Activated T-helper 2 cell treated with anti-CD3 and anti-CD28 coated beads, Interferon-gamma antibody, Interleukin-2, Interleukin-4, amounts not matched to agents 10 μg/mL and 5 μg/mL and 100 μg/mL, durations not matched to agents 14 hours and 24 hours and 36 hours (primary cell): ENCODE data around the gene NLGN4X. TPM values are rescaled to one million over a fixed set of nuclear protein-coding genes. Genes with fewer than 3 reads are reported as not detected.
"Not testable (repeated sequence)": the region's sequence is repeated elsewhere in the genome, so short reads cannot be mapped to it uniquely, and the experiment has no call there.

ENCODE experiments used
- DNase-seq: peaks from one replicate; pipeline ENCODE4 v3.0.0; 2021; ENCODE audit warnings: low spot score
- H3K27ac Mint-ChIP-seq: one replicate; pipeline ENCODE4 v1.8.0; 2021; ENCODE audit warnings: mixed read lengths
- H3K27me3 Mint-ChIP-seq: one replicate; pipeline ENCODE4 v1.8.0; 2021; ENCODE audit warnings: low read depth, mixed read lengths
- H3K36me3 Mint-ChIP-seq: one replicate; pipeline ENCODE4 v1.8.0; 2021; ENCODE audit warnings: low read depth, mixed read lengths
- H3K4me1 Mint-ChIP-seq: one replicate; pipeline ENCODE4 v1.8.0; 2021; ENCODE audit warnings: low read depth, mixed read lengths
- H3K4me3 Mint-ChIP-seq: one replicate; pipeline ENCODE4 v1.8.0; 2021; ENCODE audit warnings: low read depth, mild to moderate bottlenecking, moderate library complexity, mixed read lengths
- H3K9me3 Mint-ChIP-seq: one replicate; pipeline ENCODE4 v1.8.0; 2021; ENCODE audit warnings: mixed read lengths
- intact Hi-C: fragments of 100-400 bp; cut with micrococcal nuclease; formaldehyde crosslinking; loops from one replicate; pipeline ENCODE4 v1.15.1; 2023
- total RNA-seq: library from RNA; stranded (reverse); gene quantifications from 2 replicates; pipeline ENCODE4 v1.2.3, GENCODE V29; 2022

The NLGN4X gene
- total RNA-seq, 1 donor from 2014 or later, result 0.09 TPM

DNA sequence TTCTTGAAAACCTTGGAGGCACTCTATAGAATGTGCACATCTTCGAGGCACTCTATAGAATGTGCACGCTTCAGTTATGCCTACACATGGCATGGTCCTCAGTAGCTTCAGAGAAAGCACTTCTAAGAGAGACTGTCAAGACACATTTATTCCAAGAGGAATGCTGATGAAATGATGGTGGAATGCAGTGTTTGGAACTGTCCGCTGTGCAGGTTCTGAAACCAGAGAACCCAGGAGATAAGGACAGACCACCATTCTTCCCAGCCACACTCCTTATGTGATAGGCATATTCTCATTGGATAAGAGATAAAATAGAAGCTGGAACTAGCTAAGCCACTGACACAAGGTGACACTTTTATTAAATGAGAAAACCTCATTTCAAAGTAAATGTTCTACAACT lies 263.3 kb downstream of the NLGN4X start:
- Mint-ChIP-seq H3K36me3 (no peaks in the 10 kb centered on the region), H3K4me3 (no peak overlapping the region), H3K4me1 (no peaks in the 10 kb centered on the region), H3K9me3 (no peaks in the 10 kb centered on the region), H3K27ac (no peak overlapping the region), H3K27me3 (no peaks in the 10 kb centered on the region)
- no peak for DNase-seq
- intact Hi-C loops, result no loop called here

DNA sequence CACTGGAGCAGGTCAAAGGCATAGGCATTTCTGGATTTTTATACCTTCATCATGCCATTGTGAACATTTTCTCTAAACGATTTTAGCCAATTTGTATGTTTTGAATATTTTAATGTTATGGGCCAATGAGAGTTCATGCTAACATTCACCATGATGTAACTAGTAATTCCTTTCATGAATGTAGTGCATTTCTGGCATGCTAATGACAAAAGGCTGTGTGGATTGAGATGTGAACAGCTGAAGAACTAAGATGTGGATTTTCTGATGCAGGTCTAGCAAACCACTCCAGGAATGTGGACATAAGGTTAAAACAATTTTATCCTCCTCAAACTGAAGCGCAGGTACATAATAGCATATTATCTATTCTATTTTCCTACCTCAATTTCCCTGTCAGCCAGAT lies 269.4 kb downstream of the NLGN4X start:
- no peak for DNase-seq
- Mint-ChIP-seq H3K27ac (no peak overlapping the region), H3K4me3 (no peak overlapping the region), H3K36me3 (no peaks in the 10 kb centered on the region), H3K27me3 (no peaks in the 10 kb centered on the region), H3K9me3 (no peaks in the 10 kb centered on the region), H3K4me1 (no peaks in the 10 kb centered on the region)
- intact Hi-C loops, result no loop called here

DNA sequence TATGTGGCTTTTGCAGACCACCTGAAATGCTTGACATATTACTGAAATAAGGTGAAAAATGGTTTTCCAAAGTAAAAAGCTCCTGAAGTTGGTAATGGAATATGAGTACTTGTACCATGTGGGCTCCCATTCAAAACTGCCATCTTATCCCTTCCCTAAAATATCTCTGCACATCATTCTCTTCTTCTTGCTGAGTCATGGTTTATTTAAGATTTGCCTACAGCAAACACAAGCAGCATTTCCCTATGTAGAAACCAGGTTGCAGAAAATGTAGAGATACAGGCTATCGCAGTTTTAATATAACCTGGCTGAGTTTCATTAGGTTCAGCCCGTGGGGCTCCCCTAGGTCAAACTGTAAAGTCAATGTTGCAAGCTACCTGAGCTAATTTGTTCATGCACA lies 270.1 kb downstream of the NLGN4X start:
- H3K36me3 Mint-ChIP-seq, result no peaks in the 10 kb centered on the region
- no peaks in the 10 kb centered on the region for H3K27me3 Mint-ChIP-seq
- no peaks in the 10 kb centered on the region for H3K9me3 Mint-ChIP-seq
- H3K4me1 Mint-ChIP-seq, result no peaks in the 10 kb centered on the region
- H3K4me3 Mint-ChIP-seq, result no peak overlapping the region
- H3K27ac Mint-ChIP-seq, result no peak overlapping the region
- intact Hi-C loops, result no loop called here
- DNase-seq, result no peak

DNA sequence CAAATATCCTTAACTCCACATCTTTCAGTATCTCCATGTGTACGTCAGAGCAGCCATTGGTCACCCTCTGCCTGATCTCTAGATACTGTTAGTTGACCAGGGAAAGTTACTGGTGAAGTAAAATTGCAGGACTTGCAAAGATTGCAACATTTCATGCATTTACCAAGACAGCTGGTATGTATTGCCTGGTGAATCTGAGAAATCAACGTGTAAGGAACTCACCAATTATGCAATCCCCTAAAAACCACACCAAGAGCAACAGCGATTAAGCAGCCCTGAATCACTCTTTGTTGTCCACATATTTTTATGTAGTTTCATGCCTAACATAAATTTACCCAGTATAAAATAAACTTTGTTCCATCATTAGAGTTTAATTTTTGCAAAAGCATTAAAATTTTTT lies 271.2 kb downstream of the NLGN4X start:
- H3K27me3 Mint-ChIP-seq, result no peaks in the 10 kb centered on the region
- H3K9me3 Mint-ChIP-seq, result no peaks in the 10 kb centered on the region
- H3K4me1 Mint-ChIP-seq, result no peaks in the 10 kb centered on the region
- intact Hi-C loops, result no loop called here
- no peaks in the 10 kb centered on the region for H3K36me3 Mint-ChIP-seq
- no peak for DNase-seq
- H3K27ac Mint-ChIP-seq, result no peak overlapping the region
- no peak overlapping the region for H3K4me3 Mint-ChIP-seq

DNA sequence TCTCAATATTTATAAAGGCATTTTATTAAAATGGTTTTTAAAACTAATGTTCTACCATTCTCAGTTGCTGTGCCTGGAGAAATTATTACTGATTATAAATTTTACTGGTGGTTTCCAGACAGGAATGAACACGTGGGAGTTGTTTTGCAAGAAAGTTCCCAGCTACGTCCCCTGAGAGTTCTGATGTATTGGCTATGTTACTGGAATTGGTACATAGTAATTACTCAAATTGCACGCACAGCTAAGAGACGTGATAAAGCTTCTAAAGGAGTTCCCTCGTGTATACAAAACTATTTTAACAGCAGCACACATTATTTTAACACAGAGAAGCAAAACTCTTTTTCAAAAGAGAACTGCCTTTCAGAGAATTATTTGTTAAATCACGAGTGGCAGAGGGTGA lies 292.2 kb downstream of the NLGN4X start:
- Mint-ChIP-seq H3K4me3 (no peak overlapping the region), H3K36me3 (no peaks in the 10 kb centered on the region), H3K27me3 (no peaks in the 10 kb centered on the region), H3K4me1 (no peaks in the 10 kb centered on the region), H3K9me3 (no peaks in the 10 kb centered on the region), H3K27ac (no peak overlapping the region)
- intact Hi-C loops, result no loop called here
- DNase-seq, result no peak

DNA sequence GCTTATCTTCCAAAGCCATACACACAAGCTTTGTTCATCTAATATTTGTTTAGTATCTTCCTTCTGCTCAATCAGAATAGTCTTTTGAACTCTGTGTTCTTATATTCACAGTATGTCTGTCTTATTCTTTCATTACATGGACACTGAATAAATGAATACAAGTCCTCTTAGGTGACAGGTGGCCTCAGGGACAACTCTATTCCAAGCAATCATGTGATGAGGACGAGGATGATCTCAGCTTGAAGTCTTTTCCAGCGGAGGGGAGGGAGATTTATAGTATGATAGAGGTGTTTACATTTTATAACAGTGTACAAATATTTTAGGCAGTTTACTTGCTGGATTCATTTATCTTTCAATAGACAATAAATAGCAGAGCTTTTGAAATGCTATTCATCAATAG lies 300.4 kb downstream of the NLGN4X start:
- H3K27ac Mint-ChIP-seq, result no peak overlapping the region
- H3K36me3 Mint-ChIP-seq, result no peaks in the 10 kb centered on the region
- H3K4me3 Mint-ChIP-seq, result no peak overlapping the region
- DNase-seq, result no peak
- H3K9me3 Mint-ChIP-seq, result no peaks in the 10 kb centered on the region
- intact Hi-C loops, result no loop called here
- no peaks in the 10 kb centered on the region for H3K27me3 Mint-ChIP-seq
- H3K4me1 Mint-ChIP-seq, result no peaks in the 10 kb centered on the region

DNA sequence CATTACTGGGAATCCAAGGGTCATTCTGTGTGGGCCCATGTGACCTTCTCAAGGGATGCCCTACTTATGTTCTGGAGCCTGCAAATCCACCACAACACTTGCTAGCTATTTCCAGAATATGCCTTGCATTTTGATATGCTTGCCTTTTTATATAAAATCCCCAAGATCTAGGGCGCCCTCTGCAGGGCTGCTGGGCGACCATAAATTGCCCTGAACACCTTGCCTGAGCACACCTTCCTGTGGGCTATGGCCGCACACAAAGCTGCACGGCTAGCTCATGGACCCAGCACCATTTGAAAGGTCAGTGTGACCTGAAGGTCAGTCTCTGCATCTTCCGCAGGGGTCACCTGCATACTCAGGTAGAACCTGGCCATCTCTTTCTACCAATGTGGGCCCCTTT lies 311.7 kb downstream of the NLGN4X start:
- no peak overlapping the region for H3K27ac Mint-ChIP-seq
- no peak for DNase-seq
- H3K4me3 Mint-ChIP-seq, result no peak overlapping the region
- H3K36me3 Mint-ChIP-seq, result no peaks in the 10 kb centered on the region
- no peaks in the 10 kb centered on the region for H3K27me3 Mint-ChIP-seq
- H3K4me1 Mint-ChIP-seq, result no peaks in the 10 kb centered on the region
- intact Hi-C loops, result no loop called here
- no peaks in the 10 kb centered on the region for H3K9me3 Mint-ChIP-seq

DNA sequence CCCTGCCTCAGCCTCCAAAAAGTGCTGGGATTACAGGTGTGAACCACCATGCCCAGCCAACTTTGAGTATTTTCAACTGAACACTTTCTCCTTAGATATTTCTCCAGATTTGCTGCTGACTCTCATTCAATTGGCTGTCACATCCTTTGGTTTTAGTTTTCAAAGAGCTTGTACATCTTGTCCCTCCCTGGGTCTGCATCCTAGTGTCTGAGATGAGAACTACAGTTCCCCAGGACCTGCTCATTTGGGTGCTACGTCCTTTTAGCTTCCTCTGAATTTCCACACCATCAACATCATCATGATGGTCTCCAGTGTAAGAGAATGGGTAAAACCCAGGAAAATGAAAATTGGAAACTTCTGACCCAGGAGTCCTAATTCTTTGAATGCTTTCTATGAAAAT lies 312.9 kb downstream of the NLGN4X start:
- intact Hi-C loops, result no loop called here
- H3K27me3 Mint-ChIP-seq, result no peaks in the 10 kb centered on the region
- H3K4me1 Mint-ChIP-seq, result no peaks in the 10 kb centered on the region

DNA sequence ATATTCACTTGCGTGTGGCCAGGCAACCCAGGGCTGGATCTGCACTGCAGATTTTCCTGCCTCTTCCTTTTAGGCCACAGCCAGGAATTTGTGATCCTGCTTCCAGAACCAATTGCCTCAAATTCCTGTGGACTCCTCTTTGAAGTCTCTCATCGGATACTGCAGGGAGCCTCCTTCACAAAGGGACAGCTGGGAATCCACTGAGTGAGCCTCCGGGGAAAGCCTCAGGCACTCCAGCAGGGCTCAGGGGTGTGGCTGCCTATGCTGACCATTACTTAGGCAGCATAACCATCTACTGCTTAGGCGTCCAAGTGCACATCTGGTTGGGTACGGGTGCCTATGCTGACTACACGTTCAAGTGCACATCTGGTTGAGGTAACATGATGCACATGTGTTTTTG lies 321.5 kb downstream of the NLGN4X start:
- no peak for DNase-seq
- Mint-ChIP-seq H3K27ac (no peak overlapping the region), H3K36me3 (no peaks in the 10 kb centered on the region), H3K9me3 (no peaks in the 10 kb centered on the region), H3K4me3 (no peak overlapping the region), H3K27me3 (no peaks in the 10 kb centered on the region), H3K4me1 (no peaks in the 10 kb centered on the region)
- intact Hi-C loops, result no loop called here

More for the DNA sequence above, 312.9 kb downstream of the NLGN4X start:
- no peak overlapping the region for H3K4me3 Mint-ChIP-seq
- DNase-seq, result no peak
- no peak overlapping the region for H3K27ac Mint-ChIP-seq
- H3K36me3 Mint-ChIP-seq, result no peaks in the 10 kb centered on the region
- H3K9me3 Mint-ChIP-seq, result no peaks in the 10 kb centered on the region

DNA sequence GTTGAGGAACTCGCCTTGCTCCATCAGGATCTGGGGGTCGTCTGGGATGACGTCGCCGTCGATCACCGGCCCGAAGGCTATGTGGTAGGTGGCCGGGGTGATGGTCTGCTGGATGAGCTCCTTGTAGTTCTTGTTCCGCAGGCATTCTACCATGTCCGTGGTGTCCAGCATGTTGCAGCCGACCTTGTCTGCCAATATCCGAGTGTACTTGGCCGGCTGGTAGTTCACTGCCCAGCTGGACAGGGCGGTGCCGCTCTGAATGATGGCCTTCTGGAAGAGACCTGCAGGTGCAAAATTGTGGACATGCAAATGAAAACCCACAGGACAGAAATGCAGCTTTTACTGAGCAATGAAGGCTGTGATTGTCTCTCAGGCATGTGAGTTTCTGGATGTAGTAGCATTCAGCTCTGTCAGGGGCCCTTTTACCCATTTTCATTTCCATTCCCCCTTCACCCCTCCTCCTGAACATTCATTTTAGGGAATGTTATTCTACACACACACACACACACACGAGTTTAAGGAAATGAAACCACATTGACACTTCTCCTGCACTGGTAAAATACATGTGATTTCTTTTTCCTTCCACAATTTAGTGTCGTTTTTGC lies 325.0 kb downstream of the NLGN4X start:
- H3K36me3 Mint-ChIP-seq, H3K9me3 Mint-ChIP-seq, H3K4me1 Mint-ChIP-seq, DNase-seq, H3K27ac Mint-ChIP-seq, H3K4me3 Mint-ChIP-seq, intact Hi-C loops, H3K27me3 Mint-ChIP-seq: not testable (repeated sequence)

DNA sequence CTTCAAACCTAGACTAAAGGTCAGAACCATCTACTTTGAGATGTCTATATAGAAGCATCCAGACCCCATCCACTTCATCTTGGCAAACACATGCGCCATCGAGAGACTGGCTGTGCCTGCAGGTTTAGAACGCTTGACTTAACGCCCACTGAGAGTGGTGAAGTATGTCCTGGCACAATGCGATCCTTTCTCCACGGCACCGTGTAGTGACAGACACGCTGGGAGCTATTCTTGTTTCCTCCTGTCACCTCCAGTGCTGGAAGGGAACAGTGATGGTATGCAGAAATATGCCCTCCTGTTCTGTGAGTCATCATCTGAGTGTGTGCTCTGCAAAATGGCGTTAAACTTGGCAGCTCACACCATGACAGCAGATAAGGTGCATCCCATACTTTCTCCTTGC lies 330.2 kb downstream of the NLGN4X start:
- DNase-seq, result no peak

DNA sequence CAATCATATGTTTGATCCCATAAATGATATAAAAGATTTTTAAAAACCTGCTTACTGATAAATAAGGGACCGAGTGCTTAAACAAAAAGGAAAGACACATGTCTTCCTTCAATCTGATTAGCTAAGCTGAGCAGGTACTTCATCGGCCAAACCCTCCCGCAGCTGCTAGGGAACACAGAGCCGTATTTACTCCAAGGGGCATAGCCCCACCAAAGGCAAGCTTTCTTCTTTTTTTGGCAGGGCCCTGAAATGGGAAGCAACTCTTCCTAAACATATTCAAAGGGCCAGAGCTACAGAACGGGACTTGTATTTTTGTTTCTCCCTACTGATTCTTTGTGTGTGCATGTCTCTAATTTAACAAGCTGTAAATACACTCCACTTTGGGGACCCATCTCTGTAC lies 337.3 kb downstream of the NLGN4X start:
- no peaks in the 10 kb centered on the region for H3K36me3 Mint-ChIP-seq
- H3K27me3 Mint-ChIP-seq, result no peaks in the 10 kb centered on the region
- H3K4me1 Mint-ChIP-seq, result no peaks in the 10 kb centered on the region
- H3K9me3 Mint-ChIP-seq, result no peaks in the 10 kb centered on the region
- H3K27ac Mint-ChIP-seq, result no peak overlapping the region
- H3K4me3 Mint-ChIP-seq, result no peak overlapping the region
- DNase-seq, result no peak
- intact Hi-C loops, result no loop called here

More for the DNA sequence above, 330.2 kb downstream of the NLGN4X start:
- no peaks in the 10 kb centered on the region for H3K27me3 Mint-ChIP-seq
- H3K4me1 Mint-ChIP-seq, result no peaks in the 10 kb centered on the region
- H3K27ac Mint-ChIP-seq, result no peak overlapping the region
- no peaks in the 10 kb centered on the region for H3K36me3 Mint-ChIP-seq
- no peak overlapping the region for H3K4me3 Mint-ChIP-seq
- no peaks in the 10 kb centered on the region for H3K9me3 Mint-ChIP-seq
- intact Hi-C loops, result no loop called here

DNA sequence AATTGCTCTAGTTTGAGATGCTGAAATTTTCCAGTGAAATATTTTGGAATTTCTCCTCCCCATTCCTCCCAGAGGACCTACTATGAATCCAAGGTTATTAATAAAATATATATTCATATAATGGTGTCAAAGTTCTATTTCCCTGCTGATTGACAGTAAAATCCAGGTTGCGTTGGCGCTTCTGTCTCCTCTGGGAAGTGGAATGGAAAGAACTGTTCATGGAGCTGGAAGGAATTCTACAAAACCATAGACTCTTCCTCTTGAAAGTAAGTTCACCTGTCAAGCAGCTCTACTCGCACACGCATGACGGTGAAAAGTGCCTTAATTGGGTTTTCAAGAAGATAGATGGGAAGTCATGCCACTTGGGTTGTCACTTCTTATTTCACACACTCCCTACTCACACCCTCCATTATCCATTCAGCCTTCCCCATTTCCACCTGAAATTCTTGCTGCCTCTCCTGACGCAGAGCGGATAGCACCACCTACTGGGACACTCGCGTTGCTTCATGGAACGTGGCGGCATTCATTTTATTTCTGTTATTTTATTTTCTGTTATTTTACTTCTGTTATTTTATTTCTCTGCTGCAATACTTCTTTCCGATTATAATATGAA lies 351.6 kb downstream of the NLGN4X start:
- no peak overlapping the region for H3K27ac Mint-ChIP-seq
- H3K9me3 Mint-ChIP-seq, result no peaks in the 10 kb centered on the region
- no peaks in the 10 kb centered on the region for H3K36me3 Mint-ChIP-seq
- no peaks in the 10 kb centered on the region for H3K4me1 Mint-ChIP-seq
- H3K4me3 Mint-ChIP-seq, result no peak overlapping the region
- DNase-seq, result no peak
- H3K27me3 Mint-ChIP-seq, result no peaks in the 10 kb centered on the region
- intact Hi-C loops, result no loop called here

DNA sequence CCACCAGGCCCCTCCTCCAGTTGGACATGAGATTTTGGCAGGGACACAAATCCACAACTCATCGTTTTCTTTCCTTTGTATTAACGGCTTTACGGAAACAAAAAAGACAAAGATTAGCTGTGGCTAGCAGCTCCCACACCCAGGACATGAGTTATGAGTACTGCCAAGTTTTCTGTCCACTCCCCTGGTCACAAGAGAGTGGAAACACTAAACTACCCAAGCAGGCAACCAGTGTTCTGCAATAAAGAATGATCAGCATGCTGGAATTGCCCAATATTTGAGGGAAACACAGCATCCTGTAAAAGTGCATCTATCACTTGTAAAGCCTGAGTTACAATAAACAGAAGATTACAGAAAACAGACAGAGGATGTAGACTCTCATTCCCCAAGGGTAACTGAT lies 358.4 kb downstream of the NLGN4X start:
- no peak overlapping the region for H3K27ac Mint-ChIP-seq
- no peaks in the 10 kb centered on the region for H3K4me1 Mint-ChIP-seq
- intact Hi-C loops, result no loop called here
- no peaks in the 10 kb centered on the region for H3K36me3 Mint-ChIP-seq
- no peak overlapping the region for H3K4me3 Mint-ChIP-seq
- DNase-seq, result no peak
- peaks cover 5% of the 10 kb centered on the region for H3K9me3 Mint-ChIP-seq
- H3K27me3 Mint-ChIP-seq, result no peaks in the 10 kb centered on the region
